DND-41 (cell line): ENCODE results near the gene DOCK6.

ENCODE experiments used
- EZH2 ChIP-seq: IDR thresholded peaks from 3 replicates; pipeline ENCODE4 v1.6.1; 2012; ENCODE audit warnings: borderline replicate concordance, low read depth, mild to moderate bottlenecking, moderate library complexity, low read length, inconsistent platforms; ENCODE audit not compliant: severe bottlenecking
- TF ChIP-seq, protein P1 (sequence below): IDR thresholded peaks from 2 replicates; pipeline ENCODE4 v1.5.1; 2012; ENCODE audit warnings: borderline replicate concordance, low read length, moderate library complexity, mild to moderate bottlenecking; ENCODE audit not compliant: poor library complexity, severe bottlenecking; ENCODE audit errors: extremely low read depth

DNA sequence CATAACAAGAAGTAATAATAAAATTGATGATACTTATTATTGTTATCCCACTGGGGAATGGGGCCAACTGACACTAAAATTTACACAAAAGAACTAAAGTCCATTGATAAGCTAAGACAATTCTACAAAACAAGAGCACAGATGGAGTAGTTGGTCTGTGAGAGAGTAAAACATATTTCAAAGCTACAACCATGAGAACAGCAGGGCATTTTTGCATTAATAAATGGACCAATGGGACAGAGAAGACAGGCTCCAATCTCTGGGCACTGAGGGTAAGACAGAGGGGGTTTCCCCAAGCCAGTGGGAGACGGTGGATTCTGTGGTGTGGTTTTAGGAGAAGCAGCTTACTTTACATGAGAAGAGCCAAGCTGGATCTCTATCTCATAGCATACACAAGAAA lies 79.3 kb downstream of the DOCK6 start:
- TF ChIP-seq, protein P1, sequence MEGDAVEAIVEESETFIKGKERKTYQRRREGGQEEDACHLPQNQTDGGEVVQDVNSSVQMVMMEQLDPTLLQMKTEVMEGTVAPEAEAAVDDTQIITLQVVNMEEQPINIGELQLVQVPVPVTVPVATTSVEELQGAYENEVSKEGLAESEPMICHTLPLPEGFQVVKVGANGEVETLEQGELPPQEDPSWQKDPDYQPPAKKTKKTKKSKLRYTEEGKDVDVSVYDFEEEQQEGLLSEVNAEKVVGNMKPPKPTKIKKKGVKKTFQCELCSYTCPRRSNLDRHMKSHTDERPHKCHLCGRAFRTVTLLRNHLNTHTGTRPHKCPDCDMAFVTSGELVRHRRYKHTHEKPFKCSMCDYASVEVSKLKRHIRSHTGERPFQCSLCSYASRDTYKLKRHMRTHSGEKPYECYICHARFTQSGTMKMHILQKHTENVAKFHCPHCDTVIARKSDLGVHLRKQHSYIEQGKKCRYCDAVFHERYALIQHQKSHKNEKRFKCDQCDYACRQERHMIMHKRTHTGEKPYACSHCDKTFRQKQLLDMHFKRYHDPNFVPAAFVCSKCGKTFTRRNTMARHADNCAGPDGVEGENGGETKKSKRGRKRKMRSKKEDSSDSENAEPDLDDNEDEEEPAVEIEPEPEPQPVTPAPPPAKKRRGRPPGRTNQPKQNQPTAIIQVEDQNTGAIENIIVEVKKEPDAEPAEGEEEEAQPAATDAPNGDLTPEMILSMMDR = no peak
- TF ChIP-seq EZH2 = no peak
